ENCODE data around the gene GRAMD1A.

The GRAMD1A gene

GRCh38 chr19:35056513-35057063 lies 56.5 kb downstream of the GRAMD1A start:
- no peak for DNase-seq

GRCh38 chr19:35058370-35058769 lies 58.2 kb downstream of the GRAMD1A start:
- DNase-seq = no peak

- DNase-seq = no peak
Measured at GRCh38 chr19:35059006-35059798, 59.1 kb downstream of the GRAMD1A start.

GRCh38 chr19:35059799-35060091 lies 59.6 kb downstream of the GRAMD1A start:
- no peak for DNase-seq

GRCh38 chr19:35060160-35060855 lies 60.2 kb downstream of the GRAMD1A start:
- DNase-seq = no peak

DNA sequence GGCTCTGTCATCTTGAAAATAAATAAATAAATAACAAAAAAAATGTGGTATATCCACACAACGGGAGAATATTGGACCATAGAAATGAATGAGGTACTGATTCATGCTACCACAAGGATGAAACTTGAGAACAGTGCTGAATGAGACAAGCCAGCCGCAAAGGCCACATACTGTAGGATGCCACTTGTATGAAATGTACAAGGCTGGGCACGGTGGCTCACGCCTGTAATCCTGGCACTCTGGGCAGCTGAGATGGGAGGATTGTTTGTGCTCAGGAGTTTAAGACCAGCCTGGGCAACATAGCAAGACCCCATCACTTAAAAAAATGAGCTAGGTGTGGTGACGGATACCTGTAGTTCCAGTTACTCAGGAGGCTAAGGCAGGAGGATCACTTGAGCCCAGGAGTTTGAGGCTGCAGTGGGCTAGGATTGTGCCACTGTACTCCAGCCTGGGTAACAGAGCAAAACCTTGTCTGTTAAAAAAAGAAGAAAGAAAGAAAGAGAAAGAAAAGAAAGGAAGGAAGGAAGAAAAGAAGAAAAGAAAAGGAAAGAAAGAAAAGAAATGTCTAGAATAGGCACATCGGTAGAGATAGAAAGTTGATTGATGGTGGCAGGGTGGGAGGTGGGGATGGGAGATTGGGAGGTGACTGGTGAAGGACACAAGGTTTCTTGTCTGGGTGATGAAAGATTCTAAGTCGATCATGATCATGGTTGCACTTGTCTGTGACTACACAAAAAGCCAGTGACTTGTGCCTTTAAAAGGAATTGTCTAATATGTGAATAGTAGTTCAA lies 61.7 kb downstream of the GRAMD1A start:
- DNase-seq = no peak

DNA sequence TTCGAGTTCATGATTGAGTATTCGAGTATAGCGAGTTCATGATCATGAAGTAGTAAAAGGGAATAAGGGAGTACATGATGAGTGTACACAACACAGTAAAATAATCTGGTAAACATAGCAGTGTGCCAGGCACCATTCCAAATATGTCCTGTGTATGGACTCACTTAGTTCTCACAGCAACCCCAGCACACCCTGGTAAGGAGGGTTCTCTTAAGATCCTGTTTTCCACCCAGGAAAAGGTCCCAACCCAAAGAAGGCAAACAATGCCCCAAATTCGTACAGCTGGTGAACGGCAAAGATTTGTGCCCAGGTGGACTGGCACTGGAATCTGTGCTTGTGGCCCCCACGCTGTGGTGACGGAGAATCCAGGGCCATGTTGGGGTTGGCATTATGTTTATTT lies 62.8 kb downstream of the GRAMD1A start:
- no peak for DNase-seq

DNA sequence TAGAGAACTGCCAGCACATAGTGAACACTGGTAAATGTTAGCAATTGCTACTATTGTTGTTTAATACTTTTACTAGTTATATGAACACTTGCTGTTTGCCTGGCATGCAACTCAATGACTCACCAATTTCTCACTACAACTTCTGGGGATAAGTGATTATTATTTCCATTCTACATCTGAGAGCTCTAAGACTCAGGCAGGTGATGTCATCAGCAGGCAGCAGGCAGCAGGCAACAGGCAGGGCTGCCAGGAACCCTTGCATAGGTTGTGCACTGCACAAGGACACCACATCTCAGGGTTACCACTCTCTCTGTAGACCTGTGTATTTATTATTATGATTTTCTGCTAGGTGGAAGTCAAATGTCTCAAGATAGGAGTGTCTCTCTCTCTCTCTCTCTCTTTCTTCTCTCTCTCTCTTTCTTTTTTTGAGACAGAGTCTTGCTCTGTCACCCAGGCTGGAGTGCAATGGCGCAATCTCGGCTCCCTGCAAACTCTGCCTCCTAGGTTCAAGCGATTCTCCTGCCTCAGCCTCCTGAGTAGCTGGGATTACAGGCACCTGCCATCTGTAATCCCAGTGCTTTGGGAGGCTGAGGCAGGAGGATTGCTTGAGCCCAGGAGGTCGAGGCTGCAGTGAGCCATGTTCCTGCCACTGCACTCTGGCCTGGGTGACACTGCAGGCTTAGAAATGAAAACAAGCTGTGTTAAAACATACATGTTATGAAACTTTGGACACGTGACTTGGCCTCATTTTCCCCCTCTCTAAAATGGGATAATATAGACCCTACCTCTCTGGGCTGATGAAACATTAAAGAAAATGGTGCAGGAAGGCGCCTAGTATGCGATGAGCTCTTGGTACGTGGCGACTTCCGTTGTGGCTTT lies 64.1 kb downstream of the GRAMD1A start:
- no peak for DNase-seq

- DNase-seq = no peak
Measured at GRCh38 chr19:35065574-35065973, 65.5 kb downstream of the GRAMD1A start.

GRCh38 chr19:35066121-35066520 lies 66.0 kb downstream of the GRAMD1A start:
- DNase-seq = no peak

- no peak for DNase-seq
Measured at GRCh38 chr19:35066691-35067563, 66.8 kb downstream of the GRAMD1A start.

DNA sequence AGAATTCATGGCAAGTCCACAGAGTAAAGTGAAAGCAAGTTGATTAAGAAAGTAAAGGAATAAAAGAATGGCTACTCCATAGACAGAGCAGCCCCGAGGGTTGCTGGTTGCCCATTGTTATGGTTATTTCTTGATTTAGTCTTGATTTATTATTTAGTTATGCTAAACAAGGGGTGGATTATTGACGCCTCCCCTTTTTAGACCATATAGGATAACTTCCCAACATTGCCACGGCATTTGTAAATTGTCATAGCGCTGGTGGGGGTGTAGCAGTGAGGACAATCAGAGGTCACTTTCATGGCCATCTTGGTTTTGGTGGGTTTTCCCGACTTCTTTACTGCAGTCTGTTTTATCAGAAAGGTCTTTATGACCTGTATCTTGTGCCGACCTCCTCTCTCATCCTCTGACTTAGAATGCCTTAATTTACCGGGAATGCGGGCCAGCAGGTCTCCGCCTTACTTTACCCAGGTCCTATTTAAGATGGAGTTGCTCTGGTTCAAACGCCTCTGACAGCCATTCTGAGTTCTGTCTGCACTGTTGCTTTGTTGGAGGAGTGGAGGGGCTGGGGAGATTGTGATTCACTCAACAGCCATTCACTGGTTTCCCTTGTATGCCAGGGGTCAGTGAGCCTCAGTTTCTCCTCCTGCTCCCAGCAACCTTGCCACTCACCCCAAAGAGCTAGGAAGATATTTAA lies 69.0 kb downstream of the GRAMD1A start:
- no peak for DNase-seq

- DNase-seq = no peak
Measured at GRCh38 chr19:35069696-35070095, 69.6 kb downstream of the GRAMD1A start.

DNA sequence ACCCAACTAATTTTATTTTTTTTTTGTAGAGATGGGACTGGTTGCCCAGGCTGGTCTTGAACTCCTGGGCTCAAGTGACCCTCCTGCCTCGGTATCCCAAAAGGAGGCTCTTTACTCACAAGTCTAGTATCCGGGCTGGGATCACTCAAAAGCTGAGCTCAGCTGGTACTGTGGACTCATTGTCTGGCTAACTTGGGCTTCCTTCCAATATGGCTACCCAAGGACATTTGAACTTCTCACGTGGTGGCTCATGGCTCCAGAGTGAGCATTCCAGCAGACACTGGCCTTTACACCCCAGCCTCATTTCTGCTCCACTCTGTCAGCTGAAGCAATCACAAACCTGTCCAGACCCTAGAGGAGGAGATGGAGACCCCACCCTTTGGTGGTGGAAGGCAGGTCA lies 70.3 kb downstream of the GRAMD1A start:
- no peak for DNase-seq

DNA sequence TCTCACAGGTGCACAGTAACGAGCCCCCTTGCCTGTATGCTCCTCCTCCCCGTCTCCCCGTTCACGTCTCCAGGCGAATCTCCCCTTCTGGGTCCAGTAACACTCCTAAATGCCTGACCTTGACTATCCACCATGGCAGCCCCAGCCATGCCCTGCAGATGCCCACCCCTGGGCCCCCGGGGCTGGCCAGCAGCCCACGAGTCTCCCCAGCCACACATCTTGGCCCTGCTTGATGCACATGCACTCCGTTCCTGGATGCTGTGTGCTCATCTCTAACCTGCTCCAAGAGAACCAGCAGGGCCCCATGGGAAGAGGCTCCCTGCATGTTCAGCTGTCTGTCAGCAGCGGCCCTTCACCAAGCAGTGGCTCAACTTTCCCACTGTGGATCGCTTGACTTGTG lies 73.4 kb downstream of the GRAMD1A start:
- no peak for DNase-seq

DNA sequence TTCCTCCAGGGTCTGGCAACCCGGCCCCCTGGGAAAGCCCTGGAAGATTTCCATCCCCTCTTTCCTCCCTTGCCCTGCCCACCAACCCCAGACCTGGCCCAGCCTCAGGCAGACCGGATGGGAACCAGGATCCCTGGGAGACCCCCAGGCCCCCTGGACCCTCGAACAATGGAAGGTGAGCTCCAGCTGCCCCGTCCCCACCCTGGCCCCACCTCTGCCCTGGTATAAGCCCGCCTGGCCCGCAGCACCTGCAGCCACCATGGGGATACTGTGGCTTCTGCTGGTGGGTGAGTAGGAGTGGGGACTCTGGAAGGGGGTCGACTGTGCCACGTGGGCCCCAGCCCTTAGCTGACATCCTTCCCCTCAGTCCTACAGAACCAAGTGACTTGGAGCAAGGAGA lies 73.8 kb downstream of the GRAMD1A start:
- no peak for DNase-seq

DNA sequence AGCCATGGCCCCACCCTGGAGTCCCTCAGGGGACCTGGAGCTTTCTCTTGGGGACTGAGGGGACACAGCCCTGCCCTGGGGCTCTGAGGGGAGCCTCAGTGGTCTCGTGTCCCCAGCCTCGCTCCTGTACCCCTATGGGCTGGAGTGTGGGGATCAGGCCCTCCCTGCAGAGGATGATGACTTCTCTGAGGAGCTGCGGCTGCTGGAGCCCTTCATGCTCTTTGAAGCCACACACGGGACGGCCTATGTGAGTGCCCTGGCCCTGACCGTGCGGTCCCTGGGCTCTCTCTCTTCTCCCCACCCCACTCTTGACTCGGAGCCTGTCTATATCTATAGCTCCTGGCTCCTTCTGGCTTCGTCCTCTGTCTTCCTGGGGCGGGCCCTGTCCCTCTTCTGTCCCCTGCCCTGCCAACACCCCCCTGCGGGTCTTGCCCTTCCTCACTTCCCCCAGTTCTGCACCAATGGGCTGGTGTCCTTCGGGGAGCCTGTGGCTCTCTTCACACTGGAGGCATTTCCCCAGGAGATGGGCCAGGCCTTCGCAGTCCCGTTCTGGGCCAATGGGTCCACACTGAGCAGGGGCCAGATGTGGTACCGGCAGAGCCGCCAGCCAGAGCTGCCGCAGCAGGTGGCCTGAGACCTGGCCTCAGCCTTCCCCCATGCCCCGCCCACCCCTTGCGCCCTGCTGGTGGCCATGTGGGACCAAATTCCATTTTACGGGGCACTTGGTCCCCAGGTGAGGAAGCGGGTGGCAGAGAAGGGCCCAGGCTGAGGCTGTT lies 74.5 kb downstream of the GRAMD1A start:
- no peak for DNase-seq

- DNase-seq = no peak
Measured at GRCh38 chr19:35075202-35076025, 75.3 kb downstream of the GRAMD1A start.

- no peak for DNase-seq
Measured at GRCh38 chr19:35076026-35076370, 75.9 kb downstream of the GRAMD1A start.

Measured in NCI-H2081 treated with DMSO at 0.1 percent for 48 hours (cell line).